HG02763 (cell line): ENCODE data around the gene AOC3.
"Not testable (repeated sequence)": the region's sequence is repeated elsewhere in the genome, so short reads cannot be mapped to it uniquely, and the experiment has no call there.

Source experiments
- ATAC-seq: cut with Tn5 transposase; IDR thresholded peaks from one replicate; pipeline ENCODE4 v1.9.1; 2021; ENCODE audit warnings: mild to moderate bottlenecking, moderate library complexity; ENCODE audit not compliant: unreplicated experiment

Gene AOC3

GRCh38 chr17:42889809-42890208 is 38.8 kb downstream of the AOC3 start:
- no peak for ATAC-seq

- ATAC-seq: no peak
Observed at GRCh38 chr17:42891539-42892152, 40.6 kb downstream of the AOC3 start.

- ATAC-seq: no peak
Observed at GRCh38 chr17:42893359-42893758, 42.4 kb downstream of the AOC3 start.

- no peak for ATAC-seq
Observed at GRCh38 chr17:42894283-42895184, 43.5 kb downstream of the AOC3 start.

GRCh38 chr17:42895185-42895555 is 44.2 kb downstream of the AOC3 start:
- ATAC-seq: no peak

GRCh38 chr17:42898147-42898811 is 47.3 kb downstream of the AOC3 start:
- no peak for ATAC-seq

GRCh38 chr17:42899981-42900380 is 49.0 kb downstream of the AOC3 start:
- ATAC-seq: not testable (repeated sequence)

- no peak for ATAC-seq
Observed at GRCh38 chr17:42900460-42901331, 49.7 kb downstream of the AOC3 start, which contains the start of gene G6PC1. Gene G6PC1, plus strand, starts transcription at chr17:42900799. Its CDS starts 78 bp downstream, at chr17:42900877.

GRCh38 chr17:42901535-42902229 is 50.7 kb downstream of the AOC3 start:
- ATAC-seq: no peak

- ATAC-seq: no peak
Observed at GRCh38 chr17:42904110-42904469, 53.1 kb downstream of the AOC3 start.

GRCh38 chr17:42906772-42907446 is 55.9 kb downstream of the AOC3 start:
- ATAC-seq: no peak
